Measurements from ENCODE around the gene CASZ1.

The CASZ1 gene

GRCh38 chr1:10703702-10704101, 92.7 kb downstream of the CASZ1 start:
- DNase-seq: no peak

- DNase-seq: no peak
These were observed 95.3 kb downstream of the CASZ1 start for GRCh38 chr1:10701145-10701544.

- no peak for DNase-seq
These were observed 97.0 kb downstream of the CASZ1 start for GRCh38 chr1:10699470-10699835.

GRCh38 chr1:10698726-10699469, 97.5 kb downstream of the CASZ1 start:
- no peak for DNase-seq

GRCh38 chr1:10697621-10698160, 98.8 kb downstream of the CASZ1 start:
- DNase-seq: no peak

- no peak for DNase-seq
These were observed 99.5 kb downstream of the CASZ1 start for GRCh38 chr1:10696977-10697376.

GRCh38 chr1:10694633-10695627, 101.5 kb downstream of the CASZ1 start:
- peak; percentile 27 to 34 for DNase-seq

GRCh38 chr1:10694274-10694632, 102.2 kb downstream of the CASZ1 start:
- DNase-seq: no peak

GRCh38 chr1:10693497-10694273, 102.8 kb downstream of the CASZ1 start:
- DNase-seq: peak; percentile 29 to 46

GRCh38 chr1:10693152-10693496, 103.3 kb downstream of the CASZ1 start:
- DNase-seq: no peak

- DNase-seq: no peak
These were observed 103.9 kb downstream of the CASZ1 start for GRCh38 chr1:10692401-10693021.

- peak in 1 of 2 donors; percentile 32 for DNase-seq
These were observed 104.7 kb downstream of the CASZ1 start for GRCh38 chr1:10691740-10692125.

GRCh38 chr1:10691075-10691739, 105.2 kb downstream of the CASZ1 start:
- DNase-seq: no peak

- DNase-seq: no peak
These were observed 106.0 kb downstream of the CASZ1 start for GRCh38 chr1:10690484-10690883.

- DNase-seq: no peak
These were observed 108.0 kb downstream of the CASZ1 start for GRCh38 chr1:10688409-10688786.

- no peak for DNase-seq
These were observed 108.6 kb downstream of the CASZ1 start for GRCh38 chr1:10687782-10688408.

- no peak for DNase-seq
These were observed 109.2 kb downstream of the CASZ1 start for GRCh38 chr1:10687251-10687651.

GRCh38 chr1:10686404-10687040, 109.9 kb downstream of the CASZ1 start:
- DNase-seq: no peak

- no peak for DNase-seq
These were observed 110.5 kb downstream of the CASZ1 start for GRCh38 chr1:10685808-10686403.

- DNase-seq: no peak
These were observed 111.1 kb downstream of the CASZ1 start for GRCh38 chr1:10685196-10685807.

Measured in bone marrow (tissue), 2 donors.